ENCODE data around the gene SQOR. TPM values are rescaled to one million over a fixed set of nuclear protein-coding genes. Genes with fewer than 3 reads are reported as not detected.

The SQOR gene
- total and polyA plus RNA-seq, 2 of the 4 experiments (the other 2 are of a cell fraction) = 22.1 to 40.3 TPM

DNA sequence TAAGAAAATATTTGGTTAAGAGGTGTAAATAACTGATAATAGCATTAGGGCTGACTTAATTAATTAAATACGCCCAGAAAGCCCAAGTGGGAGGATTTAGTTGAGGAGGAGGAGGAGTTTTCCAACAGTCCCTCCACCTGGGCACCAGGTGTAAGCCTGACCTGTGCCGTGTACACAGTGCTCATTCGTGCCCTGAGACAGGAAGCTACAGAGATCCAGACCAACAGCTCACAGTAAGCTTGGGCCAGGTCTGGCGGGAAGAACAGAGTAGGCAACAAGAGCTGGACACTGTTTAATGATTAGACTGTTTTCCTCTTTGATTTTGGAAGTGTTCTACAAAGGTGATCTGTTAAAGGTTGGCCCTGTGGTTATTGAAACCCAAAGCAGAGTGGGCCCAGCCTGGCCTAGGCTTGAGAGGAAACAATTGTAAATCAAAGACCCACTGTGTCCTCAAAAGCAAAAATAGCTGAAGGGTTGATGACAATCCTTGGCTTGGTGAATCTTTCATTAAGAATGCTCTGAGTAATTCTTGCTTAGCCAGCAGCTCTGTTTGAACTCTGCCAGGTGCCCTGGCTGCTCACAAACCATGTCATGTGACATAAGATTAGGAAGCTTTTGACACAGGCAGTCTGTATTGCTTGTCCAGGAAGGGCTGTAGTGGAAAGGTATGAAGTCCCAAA is 13.8 kb downstream of the SQOR start:
- Histone ChIP-seq H3K4me2 (ENCODE audit: low read depth, low read length) (no peak overlapping the region), H3K27ac (ENCODE audit: insufficient read depth, low read length) (peak overlapping the region; percentile 55), H2AK9ac (replicated peaks; ENCODE audit: low read depth, low read length, poor library complexity) (peak overlapping the region; percentile 86), H4K20me1 (ENCODE audit: insufficient read depth, low read length) (no peaks in the 10 kb centered on the region), H2BK20ac (ENCODE audit: low read depth, low read length) (peak overlapping the region; percentile 41), H2BK120ac (ENCODE audit: low read depth, low read length) (peak overlapping the region; percentile 71), H3K56ac (ENCODE audit: extremely low read depth, insufficient read depth, low read length) (no peak overlapping the region), H2BK15ac (ENCODE audit: low read depth, low read length) (peak overlapping the region; percentile 34; the same call in 1 of the 3 replicates), H4K5ac (ENCODE audit: low read depth, low read length) (peak overlapping the region; percentile 72; the same call in 1 of the 2 replicates), H3K4ac (ENCODE audit: low read depth, low read length) (peak overlapping the region; percentile 77), H2AFZ (replicated peaks; ENCODE audit: low read length, poor library complexity) (peak overlapping the region; percentile 16), H4K8ac (ENCODE audit: low read depth in 2 of 2, low read length in 2 of 2) (peak overlapping the region in 1 of 2 experiments; percentile 72; a peak in 2 of 4 replicates), H3K9me1 (ENCODE audit: insufficient read depth, low read length) (peaks cover 16% of the 10 kb centered on the region), H3K27me3 (ENCODE audit: control insufficient read depth, insufficient read depth, low read length) (no peaks in the 10 kb centered on the region), H4K91ac (ENCODE audit: insufficient read depth, low read depth, low read length) (no peak overlapping the region; the same call in 1 of the 2 replicates), H3K36me3 (ENCODE audit: control insufficient read depth, insufficient read depth, low read length) (no peaks in the 10 kb centered on the region; the same call in none of the 2 replicates), H3K23ac (ENCODE audit: low read depth, low read length) (no peak overlapping the region), H3K9ac (ENCODE audit: low read depth, low read length) (no peak overlapping the region), H3K9me3 (ENCODE audit: control insufficient read depth, insufficient read depth, low read length) (no peaks in the 10 kb centered on the region), H2BK5ac (ENCODE audit: low read depth, low read length, poor library complexity, severe bottlenecking) (peak overlapping the region; percentile 66), H3K4me3 (ENCODE audit: insufficient read depth, low read depth, low read length) (no peak overlapping the region), H3K79me1 (ENCODE audit: low read depth in 1 of 2, low read length in 2 of 2) (peaks cover 5 to 20% of the 10 kb centered on the region in 2 experiments; a peak in 2 of 4 replicates), H3K14ac (replicated peaks; ENCODE audit: low read depth, low read length) (peak overlapping the region; percentile 24; the same call in 1 of the 2 replicates), H2AK5ac (ENCODE audit: low read depth, low read length) (peak overlapping the region; percentile 89), H3K18ac (ENCODE audit: low read depth, low read length) (peak overlapping the region; percentile 64), H3K4me1 (ENCODE audit: control insufficient read depth, insufficient read depth, low read length) (peaks cover 15% of the 10 kb centered on the region)
- BruUV-seq (replicated peaks) = no TSS peak
- in situ Hi-C loops (cut with MboI; ENCODE audit: low sequenced_read_pairs) (no loop called here), intact Hi-C loops (cut with micrococcal nuclease) (no loop called here), dilution Hi-C loops (cut with HindIII; ENCODE audit: low sequenced_read_pairs, unreplicated experiment) (no loop called here)
- POLR2A ChIA-PET (ENCODE audit: unreplicated experiment) = no interaction called here
- ATAC-seq (ENCODE audit: low read depth) (peak; percentile 54), DNase-seq (peak; percentile 86)
- WGBS, 2 experiments (ENCODE audit: extremely low coverage in 2 of 2, insufficient read length in 1 of 2) = 80% methylated on average over 1 of the region's 4 CpGs; no CpG with 5 or more reads in 1 of the 2 experiments
- CTCF ChIA-PET = interaction anchor here (0.6 to 0.9 kb wide), 2 partner anchors 12 to 58 kb away, joined by 3 read pairs; no protein-coding TSS in a partner anchor
- TF ChIP-seq, protein P1, sequence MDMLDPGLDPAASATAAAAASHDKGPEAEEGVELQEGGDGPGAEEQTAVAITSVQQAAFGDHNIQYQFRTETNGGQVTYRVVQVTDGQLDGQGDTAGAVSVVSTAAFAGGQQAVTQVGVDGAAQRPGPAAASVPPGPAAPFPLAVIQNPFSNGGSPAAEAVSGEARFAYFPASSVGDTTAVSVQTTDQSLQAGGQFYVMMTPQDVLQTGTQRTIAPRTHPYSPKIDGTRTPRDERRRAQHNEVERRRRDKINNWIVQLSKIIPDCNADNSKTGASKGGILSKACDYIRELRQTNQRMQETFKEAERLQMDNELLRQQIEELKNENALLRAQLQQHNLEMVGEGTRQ (IDR thresholded peaks at IDR 0.05; ENCODE audit: low read depth, low read length) = peak; percentile 65
- TF ChIP-seq, protein P2, sequence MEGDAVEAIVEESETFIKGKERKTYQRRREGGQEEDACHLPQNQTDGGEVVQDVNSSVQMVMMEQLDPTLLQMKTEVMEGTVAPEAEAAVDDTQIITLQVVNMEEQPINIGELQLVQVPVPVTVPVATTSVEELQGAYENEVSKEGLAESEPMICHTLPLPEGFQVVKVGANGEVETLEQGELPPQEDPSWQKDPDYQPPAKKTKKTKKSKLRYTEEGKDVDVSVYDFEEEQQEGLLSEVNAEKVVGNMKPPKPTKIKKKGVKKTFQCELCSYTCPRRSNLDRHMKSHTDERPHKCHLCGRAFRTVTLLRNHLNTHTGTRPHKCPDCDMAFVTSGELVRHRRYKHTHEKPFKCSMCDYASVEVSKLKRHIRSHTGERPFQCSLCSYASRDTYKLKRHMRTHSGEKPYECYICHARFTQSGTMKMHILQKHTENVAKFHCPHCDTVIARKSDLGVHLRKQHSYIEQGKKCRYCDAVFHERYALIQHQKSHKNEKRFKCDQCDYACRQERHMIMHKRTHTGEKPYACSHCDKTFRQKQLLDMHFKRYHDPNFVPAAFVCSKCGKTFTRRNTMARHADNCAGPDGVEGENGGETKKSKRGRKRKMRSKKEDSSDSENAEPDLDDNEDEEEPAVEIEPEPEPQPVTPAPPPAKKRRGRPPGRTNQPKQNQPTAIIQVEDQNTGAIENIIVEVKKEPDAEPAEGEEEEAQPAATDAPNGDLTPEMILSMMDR (conservative IDR thresholded peaks at IDR 0.05; ENCODE audit: low read depth, low read length) = no peak
- TF ChIP-seq SMC3 (IDR thresholded peaks at IDR 0.05; ENCODE audit: low read depth, low read length) = no peak
- peak; percentile 42; the same call in 1 of the 2 replicates for TF ChIP-seq BHLHE40 (IDR thresholded peaks at IDR 0.05; ENCODE audit: low read depth, low read length)
- TF ChIP-seq MAZ (IDR thresholded peaks at IDR 0.05; ENCODE audit: borderline replicate concordance, low read depth, low read length) = 0 out of 2 replicates have a peak, but pooled peaks have one; percentile 19
- no peak for TF ChIP-seq RCOR1 (IDR thresholded peaks at IDR 0.05; ENCODE audit: insufficient replicate concordance, low read length)
- 0 out of 2 replicates have a peak, but pooled peaks have one; percentile 7 for TF ChIP-seq FOS (IDR thresholded peaks at IDR 0.05; ENCODE audit: low read depth, low read length)
- TF ChIP-seq MAFK (IDR thresholded peaks at IDR 0.05; ENCODE audit: low read depth, low read length) = peak; percentile 74

Measured in IMR-90 (cell line).